GM23338 (cell line): ENCODE results near the gene UBALD1.

Experiments
- CTCF ChIP-seq, 2 experiments: fragments of 200-600 bp in 1 of 2; sonication (generic) in 1 of 2; conservative IDR thresholded peaks; 2 replicates each; pipeline versions ENCODE4 v1.5.1 to v1.6.1; 2016 to 2017; ENCODE audit warnings: antibody characterized with exemption in 2 of 2, low read depth in 2 of 2, mild to moderate bottlenecking in 2 of 2, moderate library complexity in 1 of 2
- ETS1 ChIP-seq: IDR thresholded peaks from 2 replicates; pipeline ENCODE4 v1.6.1; 2016; ENCODE audit warnings: antibody characterized with exemption
- EZH2 ChIP-seq: fragments of 200-600 bp; sonication (generic); IDR thresholded peaks from one replicate; pipeline ENCODE4 v1.8.0; 2017; ENCODE audit warnings: antibody characterized with exemption, mild to moderate bottlenecking, low read depth; ENCODE audit not compliant: unreplicated experiment
- EZH2phosphoT487 ChIP-seq: fragments of 200-600 bp; sonication (generic); IDR thresholded peaks from one replicate; pipeline ENCODE4 v1.8.1; 2018; ENCODE audit warnings: antibody characterized with exemption; ENCODE audit not compliant: unreplicated experiment
- JUNB ChIP-seq: IDR thresholded peaks from one replicate; pipeline ENCODE4 v1.6.1; 2016; ENCODE audit warnings: antibody characterized with exemption; ENCODE audit not compliant: unreplicated experiment
- POLR2AphosphoS5 ChIP-seq: IDR thresholded peaks from 2 replicates; pipeline ENCODE4 v1.6.1; 2016; ENCODE audit warnings: antibody characterized with exemption, low read depth
- ZNF331 ChIP-seq: fragments of 250-450 bp; sonication (Bioruptor Pico); IDR thresholded peaks from 2 replicates; pipeline ENCODE4 v1.5.0; 2020; ENCODE audit warnings: low read depth, mild to moderate bottlenecking, moderate library complexity
- TF ChIP-seq, protein P1 (sequence below): IDR thresholded peaks from one replicate; pipeline ENCODE4 v1.6.1; 2018; ENCODE audit warnings: antibody characterized with exemption; ENCODE audit not compliant: unreplicated experiment

- TF ChIP-seq POLR2AphosphoS5 (no peak), CTCF (conservative IDR thresholded peaks at IDR 0.05; ENCODE audit: low read depth in 2 of 2) (no peak), EZH2phosphoT487 (no peak), EZH2 (no peak), ZNF331 (CRISPR knock-in tag) (no peak), JUNB (no peak), ETS1 (no peak)
- TF ChIP-seq, protein P1, sequence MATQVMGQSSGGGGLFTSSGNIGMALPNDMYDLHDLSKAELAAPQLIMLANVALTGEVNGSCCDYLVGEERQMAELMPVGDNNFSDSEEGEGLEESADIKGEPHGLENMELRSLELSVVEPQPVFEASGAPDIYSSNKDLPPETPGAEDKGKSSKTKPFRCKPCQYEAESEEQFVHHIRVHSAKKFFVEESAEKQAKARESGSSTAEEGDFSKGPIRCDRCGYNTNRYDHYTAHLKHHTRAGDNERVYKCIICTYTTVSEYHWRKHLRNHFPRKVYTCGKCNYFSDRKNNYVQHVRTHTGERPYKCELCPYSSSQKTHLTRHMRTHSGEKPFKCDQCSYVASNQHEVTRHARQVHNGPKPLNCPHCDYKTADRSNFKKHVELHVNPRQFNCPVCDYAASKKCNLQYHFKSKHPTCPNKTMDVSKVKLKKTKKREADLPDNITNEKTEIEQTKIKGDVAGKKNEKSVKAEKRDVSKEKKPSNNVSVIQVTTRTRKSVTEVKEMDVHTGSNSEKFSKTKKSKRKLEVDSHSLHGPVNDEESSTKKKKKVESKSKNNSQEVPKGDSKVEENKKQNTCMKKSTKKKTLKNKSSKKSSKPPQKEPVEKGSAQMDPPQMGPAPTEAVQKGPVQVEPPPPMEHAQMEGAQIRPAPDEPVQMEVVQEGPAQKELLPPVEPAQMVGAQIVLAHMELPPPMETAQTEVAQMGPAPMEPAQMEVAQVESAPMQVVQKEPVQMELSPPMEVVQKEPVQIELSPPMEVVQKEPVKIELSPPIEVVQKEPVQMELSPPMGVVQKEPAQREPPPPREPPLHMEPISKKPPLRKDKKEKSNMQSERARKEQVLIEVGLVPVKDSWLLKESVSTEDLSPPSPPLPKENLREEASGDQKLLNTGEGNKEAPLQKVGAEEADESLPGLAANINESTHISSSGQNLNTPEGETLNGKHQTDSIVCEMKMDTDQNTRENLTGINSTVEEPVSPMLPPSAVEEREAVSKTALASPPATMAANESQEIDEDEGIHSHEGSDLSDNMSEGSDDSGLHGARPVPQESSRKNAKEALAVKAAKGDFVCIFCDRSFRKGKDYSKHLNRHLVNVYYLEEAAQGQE, result no peak
Measured at GRCh38 chr16:4611337-4612021, 3.2 kb downstream of the UBALD1 start.
